Measurements from ENCODE around the gene GLIS1.

GLIS1 gene

DNA sequence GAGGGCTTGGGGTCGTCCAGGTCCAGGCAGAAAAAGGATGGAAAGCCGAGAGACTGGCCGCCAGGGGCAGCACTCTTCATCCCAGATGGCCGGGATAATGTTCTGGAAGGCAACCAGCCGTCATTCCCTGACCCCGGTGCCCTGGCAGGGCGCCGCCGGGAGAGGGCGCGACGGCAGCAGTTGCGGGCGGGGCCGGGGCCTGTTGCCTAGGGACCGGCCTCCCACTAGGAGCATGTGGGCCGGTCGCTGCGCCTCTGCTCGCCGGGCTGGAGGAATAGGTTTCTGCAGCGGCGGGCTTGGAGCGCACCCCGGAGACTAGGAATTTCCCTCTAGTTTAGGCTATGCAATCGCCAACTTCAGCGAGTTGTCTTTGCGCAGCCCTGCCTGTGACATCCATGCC is 268.8 kb downstream of the GLIS1 start:
- TF ChIP-seq, protein P1, sequence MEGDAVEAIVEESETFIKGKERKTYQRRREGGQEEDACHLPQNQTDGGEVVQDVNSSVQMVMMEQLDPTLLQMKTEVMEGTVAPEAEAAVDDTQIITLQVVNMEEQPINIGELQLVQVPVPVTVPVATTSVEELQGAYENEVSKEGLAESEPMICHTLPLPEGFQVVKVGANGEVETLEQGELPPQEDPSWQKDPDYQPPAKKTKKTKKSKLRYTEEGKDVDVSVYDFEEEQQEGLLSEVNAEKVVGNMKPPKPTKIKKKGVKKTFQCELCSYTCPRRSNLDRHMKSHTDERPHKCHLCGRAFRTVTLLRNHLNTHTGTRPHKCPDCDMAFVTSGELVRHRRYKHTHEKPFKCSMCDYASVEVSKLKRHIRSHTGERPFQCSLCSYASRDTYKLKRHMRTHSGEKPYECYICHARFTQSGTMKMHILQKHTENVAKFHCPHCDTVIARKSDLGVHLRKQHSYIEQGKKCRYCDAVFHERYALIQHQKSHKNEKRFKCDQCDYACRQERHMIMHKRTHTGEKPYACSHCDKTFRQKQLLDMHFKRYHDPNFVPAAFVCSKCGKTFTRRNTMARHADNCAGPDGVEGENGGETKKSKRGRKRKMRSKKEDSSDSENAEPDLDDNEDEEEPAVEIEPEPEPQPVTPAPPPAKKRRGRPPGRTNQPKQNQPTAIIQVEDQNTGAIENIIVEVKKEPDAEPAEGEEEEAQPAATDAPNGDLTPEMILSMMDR (IDR thresholded peaks at IDR 0.05; ENCODE audit: low read depth, low read length, poor library complexity, severe bottlenecking), result no peak
- no peak for TF ChIP-seq EZH2phosphoT487 (IDR thresholded peaks at IDR 0.05; ENCODE audit: borderline replicate concordance, low read length)
- H4K20me1 ChIP-seq (ENCODE audit: control insufficient read depth, insufficient read depth, low read depth, low read length), result no peaks in the 10 kb centered on the region
- no peaks in the 10 kb centered on the region for H3K9me3 ChIP-seq (ENCODE audit: control insufficient read depth, insufficient read depth, low read length)
- no peaks in the 10 kb centered on the region for H3K79me2 ChIP-seq (ENCODE audit: control insufficient read depth, low read length)
- no peaks in the 10 kb centered on the region for H3K36me3 ChIP-seq (ENCODE audit: control insufficient read depth, low read length)
- no peak overlapping the region for H3K27ac ChIP-seq (ENCODE audit: low read depth, low read length)
- no peak overlapping the region for H3K4me2 ChIP-seq (ENCODE audit: low read length)
- no peaks in the 10 kb centered on the region for H3F3A ChIP-seq (ENCODE audit: control insufficient read depth, insufficient read depth)
- no peak overlapping the region for H3K4me3 ChIP-seq (ENCODE audit: low read length)
- H3K27me3 ChIP-seq (ENCODE audit: control insufficient read depth, low read length), result no peaks in the 10 kb centered on the region
- no peaks in the 10 kb centered on the region for H3K9me2 ChIP-seq (replicated peaks; ENCODE audit: control insufficient read depth, low read length)
- no peaks in the 10 kb centered on the region for H3K4me1 ChIP-seq (ENCODE audit: control insufficient read depth, low read length)

DNA sequence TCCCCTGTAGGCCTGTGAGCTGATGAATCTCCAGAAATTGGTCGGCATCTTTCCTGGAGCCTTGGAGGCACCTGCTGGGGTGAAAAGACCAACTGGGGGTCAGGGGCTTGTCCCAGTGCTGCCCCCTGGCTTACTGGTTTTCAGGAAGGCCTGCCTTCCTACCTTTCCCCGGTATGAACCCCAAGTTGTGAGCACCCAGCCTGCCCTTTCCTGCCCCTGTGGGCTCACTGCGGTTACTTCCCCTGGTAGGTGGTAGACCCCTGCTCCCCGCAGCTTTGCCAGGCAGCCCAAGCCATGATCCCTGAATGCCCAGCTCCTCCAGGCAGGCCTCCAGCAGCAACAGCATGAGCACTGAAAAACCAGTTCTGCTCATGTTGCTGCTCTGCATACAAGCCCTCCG is 269.6 kb downstream of the GLIS1 start:
- H3K4me1 ChIP-seq (ENCODE audit: control insufficient read depth, low read length), result no peaks in the 10 kb centered on the region
- no peak overlapping the region for H3K4me2 ChIP-seq (ENCODE audit: low read length)
- no peak overlapping the region for H3K27ac ChIP-seq (ENCODE audit: low read depth, low read length)
- no peak overlapping the region for H3K4me3 ChIP-seq (ENCODE audit: low read length)
- no peaks in the 10 kb centered on the region for H3F3A ChIP-seq (ENCODE audit: control insufficient read depth, insufficient read depth)
- TF ChIP-seq, protein P1 (IDR thresholded peaks at IDR 0.05; ENCODE audit: low read depth, low read length, poor library complexity, severe bottlenecking), result no peak
- TF ChIP-seq EZH2phosphoT487 (IDR thresholded peaks at IDR 0.05; ENCODE audit: borderline replicate concordance, low read length), result no peak
- H3K9me2 ChIP-seq (replicated peaks; ENCODE audit: control insufficient read depth, low read length), result no peaks in the 10 kb centered on the region
- H3K9me3 ChIP-seq (ENCODE audit: control insufficient read depth, insufficient read depth, low read length), result no peaks in the 10 kb centered on the region
- no peaks in the 10 kb centered on the region for H3K79me2 ChIP-seq (ENCODE audit: control insufficient read depth, low read length)
- no peaks in the 10 kb centered on the region for H3K36me3 ChIP-seq (ENCODE audit: control insufficient read depth, low read length)
- no peaks in the 10 kb centered on the region for H4K20me1 ChIP-seq (ENCODE audit: control insufficient read depth, insufficient read depth, low read depth, low read length)
- H3K27me3 ChIP-seq (ENCODE audit: control insufficient read depth, low read length), result no peaks in the 10 kb centered on the region

DNA sequence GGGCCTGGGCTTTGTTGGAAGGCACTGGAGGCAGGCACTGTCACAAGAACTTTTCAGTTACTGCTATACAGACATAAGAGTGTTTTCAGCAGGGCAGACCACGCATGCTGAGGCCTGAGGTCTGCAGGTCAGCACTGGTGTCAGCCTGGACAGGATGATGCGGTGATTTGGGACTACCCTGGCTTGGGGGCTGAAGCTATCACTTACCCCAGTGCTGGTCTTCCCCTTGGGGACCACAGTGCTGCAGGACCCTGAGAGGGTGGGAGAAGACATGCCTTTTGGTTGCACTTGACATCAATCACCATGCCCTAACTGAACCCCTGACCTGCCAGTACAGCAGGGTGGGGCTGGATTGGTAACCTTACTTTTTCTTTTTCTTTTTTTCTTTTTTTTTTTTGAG is 270.6 kb downstream of the GLIS1 start:
- Histone ChIP-seq H4K20me1 (ENCODE audit: control insufficient read depth, insufficient read depth, low read depth, low read length) (no peaks in the 10 kb centered on the region), H3K4me1 (ENCODE audit: control insufficient read depth, low read length) (no peaks in the 10 kb centered on the region), H3K27ac (ENCODE audit: low read depth, low read length) (no peak overlapping the region), H3K4me2 (ENCODE audit: low read length) (no peak overlapping the region), H3K36me3 (ENCODE audit: control insufficient read depth, low read length) (no peaks in the 10 kb centered on the region), H3K79me2 (ENCODE audit: control insufficient read depth, low read length) (no peaks in the 10 kb centered on the region), H3K27me3 (ENCODE audit: control insufficient read depth, low read length) (no peaks in the 10 kb centered on the region), H3F3A (ENCODE audit: control insufficient read depth, insufficient read depth) (no peaks in the 10 kb centered on the region), H3K9me2 (replicated peaks; ENCODE audit: control insufficient read depth, low read length) (no peaks in the 10 kb centered on the region), H3K4me3 (ENCODE audit: low read length) (no peak overlapping the region), H3K9me3 (ENCODE audit: control insufficient read depth, insufficient read depth, low read length) (no peaks in the 10 kb centered on the region)
- TF ChIP-seq EZH2phosphoT487 (IDR thresholded peaks at IDR 0.05; ENCODE audit: borderline replicate concordance, low read length), result no peak
- TF ChIP-seq, protein P1 (IDR thresholded peaks at IDR 0.05; ENCODE audit: low read depth, low read length, poor library complexity, severe bottlenecking), result no peak

DNA sequence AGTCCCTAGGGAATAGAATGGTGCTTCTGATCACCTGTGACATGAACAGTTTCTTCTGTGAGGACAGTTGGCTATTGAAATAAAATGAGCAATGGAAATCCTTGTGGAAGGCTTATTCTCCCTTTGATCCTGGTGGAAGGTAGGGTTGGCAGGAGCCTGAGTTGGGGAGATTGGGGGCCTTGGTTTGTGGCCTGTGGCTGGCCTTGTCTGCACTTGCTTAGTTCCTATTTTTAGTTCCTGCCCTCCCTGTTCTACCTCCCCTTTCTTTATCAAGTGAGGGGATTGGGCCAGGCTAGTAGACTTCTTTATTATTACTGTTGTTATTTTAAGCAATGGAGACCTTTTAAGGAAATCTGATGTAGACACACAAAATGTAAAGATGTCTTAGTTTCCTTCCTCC is 271.6 kb downstream of the GLIS1 start:
- Histone ChIP-seq H3K9me3 (ENCODE audit: control insufficient read depth, insufficient read depth, low read length) (no peaks in the 10 kb centered on the region), H3K4me1 (ENCODE audit: control insufficient read depth, low read length) (no peaks in the 10 kb centered on the region), H3K9me2 (replicated peaks; ENCODE audit: control insufficient read depth, low read length) (no peaks in the 10 kb centered on the region), H3K4me3 (ENCODE audit: low read length) (no peak overlapping the region), H3F3A (ENCODE audit: control insufficient read depth, insufficient read depth) (no peaks in the 10 kb centered on the region), H3K36me3 (ENCODE audit: control insufficient read depth, low read length) (no peaks in the 10 kb centered on the region), H3K27me3 (ENCODE audit: control insufficient read depth, low read length) (no peaks in the 10 kb centered on the region), H4K20me1 (ENCODE audit: control insufficient read depth, insufficient read depth, low read depth, low read length) (no peaks in the 10 kb centered on the region), H3K27ac (ENCODE audit: low read depth, low read length) (no peak overlapping the region), H3K79me2 (ENCODE audit: control insufficient read depth, low read length) (no peaks in the 10 kb centered on the region), H3K4me2 (ENCODE audit: low read length) (no peak overlapping the region)
- TF ChIP-seq, protein P1 (IDR thresholded peaks at IDR 0.05; ENCODE audit: low read depth, low read length, poor library complexity, severe bottlenecking), result no peak
- no peak for TF ChIP-seq EZH2phosphoT487 (IDR thresholded peaks at IDR 0.05; ENCODE audit: borderline replicate concordance, low read length)

All from DOHH2 (cell line).